Measurements from ENCODE around the gene STX5. TPM values are rescaled to one million over a fixed set of nuclear protein-coding genes. Genes with fewer than 3 reads are reported as not detected.

Gene STX5
- total and polyA plus RNA-seq, 10 of the 15 experiments (the other 5 are each of a cell fraction or from before 2014, with no cell fraction given): 3.8 to 35.4 (median 27.4) TPM

DNA sequence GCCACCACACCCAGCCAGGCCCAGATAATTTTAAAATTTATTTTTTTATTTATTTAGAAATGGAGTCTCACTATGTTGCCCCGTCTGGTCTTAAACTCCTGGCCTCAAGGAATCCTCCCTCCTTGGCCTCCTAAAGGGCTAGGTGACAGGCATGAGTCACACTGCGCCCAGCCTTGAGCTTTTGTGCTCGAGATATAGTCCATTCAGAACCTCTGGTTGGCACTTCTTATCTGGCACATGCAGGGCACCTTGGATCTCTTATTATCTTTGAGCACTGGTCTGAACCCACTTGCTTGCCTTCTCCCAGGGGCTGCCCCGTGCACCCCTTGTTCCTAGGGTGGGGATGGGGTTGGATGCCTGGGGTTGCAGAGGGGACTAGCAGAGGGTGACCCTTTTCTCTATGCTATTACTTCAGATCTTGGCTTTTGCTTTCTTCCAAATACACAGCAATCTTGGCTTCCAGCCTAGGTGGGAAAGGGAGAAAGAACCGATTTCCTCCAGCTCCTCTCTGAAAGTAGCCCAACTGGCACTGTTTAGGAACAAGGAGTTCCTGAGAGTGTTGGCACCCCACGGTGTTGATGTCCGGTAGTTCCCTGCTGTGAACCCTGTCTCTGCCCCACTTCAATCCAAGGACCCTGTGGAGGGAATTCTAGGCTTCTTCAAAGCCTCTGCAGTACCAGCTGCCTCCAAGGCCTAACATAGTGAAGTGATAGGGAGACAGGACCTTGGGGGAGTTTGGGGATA lies 47.6 kb upstream of the STX5 start (continued):
- TF ChIP-seq BCLAF1 (IDR thresholded peaks at IDR 0.05): no peak

- POLR2A ChIA-PET: interaction anchor here (1.2 kb wide), 1 partner anchor 147 kb away, joined by 3 read pairs; no protein-coding TSS in a partner anchor
- DNase-seq (ENCODE audit: low read depth, low spot score) (no peak), FAIRE-seq (no peak), ATAC-seq (no peak)
- CTCF ChIA-PET: interaction anchor here (0.6 to 5.4 kb wide), 3 partner anchors 14 to 335 kb away, joined by 3 to 31 read pairs (median 3); no protein-coding TSS in a partner anchor
- no peak overlapping the region for H3K4me2 ChIP-seq (ENCODE audit: control insufficient read depth, insufficient read depth)
- no peaks in the 10 kb centered on the region for H3K9me3 ChIP-seq (replicated peaks; ENCODE audit: control insufficient read depth, insufficient read depth, low read length)
- H3K27me3 ChIP-seq (replicated peaks in 1 of 2; ENCODE audit: control insufficient read depth in 2 of 2, insufficient read depth in 2 of 2, low read length in 1 of 2): no peaks in the 10 kb centered on the region
- RAD21 ChIA-PET (ENCODE audit: unreplicated experiment): no interaction called here
- no peak overlapping the region for H3K9ac ChIP-seq (ENCODE audit: control insufficient read depth, insufficient read depth, low read length)
- H3K79me2 ChIP-seq (ENCODE audit: control insufficient read depth, insufficient read depth, low read length): peaks cover 19% of the 10 kb centered on the region
- H3K4me1 ChIP-seq (ENCODE audit: control insufficient read depth, insufficient read depth, low read length): peaks cover 12% of the 10 kb centered on the region
- no peak overlapping the region for H3K4me3 ChIP-seq
- 99% methylated on average over 6 of the region's 6 CpGs for WGBS (ENCODE audit: insufficient coverage, insufficient replicate concordance, low lambda C conversion rate, missing lambda C conversion rate)
- SMC1A ChIA-PET (ENCODE audit: uncharacterized antibody, unreplicated experiment): no interaction called here
- no peaks in the 10 kb centered on the region for H4K20me1 ChIP-seq (ENCODE audit: control insufficient read depth, insufficient read depth)
- in situ Hi-C loops (cut with MboI) (no loop called here), intact Hi-C loops (cut with micrococcal nuclease; ENCODE audit: unreplicated experiment) (no loop called here)
- no peak overlapping the region for H3K27ac ChIP-seq (ENCODE audit: control insufficient read depth, insufficient read depth)
- H3K36me3 ChIP-seq (ENCODE audit: control insufficient read depth in 2 of 2, insufficient read depth in 2 of 2, low read length in 1 of 2): peaks cover 6 to 7% of the 10 kb centered on the region in 2 experiments
- H2AFZ ChIP-seq (ENCODE audit: control insufficient read depth, low read depth, low read length): no peak overlapping the region
- TF ChIP-seq PAX5 (IDR thresholded peaks at IDR 0.05; ENCODE audit: borderline replicate concordance, low read depth, low read length) (no peak), NR2C2 (IDR thresholded peaks at IDR 0.05; ENCODE audit: borderline replicate concordance, control insufficient read depth, insufficient read length, low read depth) (no peak), KAT2A (conservative IDR thresholded peaks at IDR 0.05; ENCODE audit: control insufficient read depth, low read depth, low read length) (no peak), NR2F1 (conservative IDR thresholded peaks at IDR 0.05) (no peak), SIX5 (IDR thresholded peaks at IDR 0.05; ENCODE audit: low read depth, low read length, severe bottlenecking) (no peak)
- no TSS peak for BruUV-seq (replicated peaks)
Observed at GRCh38 chr11:62876712-62877111, 44.9 kb upstream of the STX5 start.
